PC-9 (cell line): ENCODE data around the gene ARHGAP26. TPM values are rescaled to one million over a fixed set of nuclear protein-coding genes. Genes with fewer than 3 reads are reported as not detected.

Source experiments
- BruUV-seq: library from RNA; stranded (reverse); fragments of 400-500 nt; replicated peaks from 2 replicates; lab custom pipeline; 2021; lab: Mats Ljungman, UMichigan
- CTCF ChIA-PET: fragments of 300-600 bp; sonication (Branson Sonifier 250); formaldehyde crosslinking; loops from one replicate; lab custom pipeline; 2022; ENCODE audit warnings: antibody characterized with exemption; lab: Charles Lee
- POLR2A ChIA-PET: fragments of 300-600 bp; sonication (Branson Sonifier 250); formaldehyde crosslinking; loops from one replicate; lab custom pipeline; 2022; ENCODE audit warnings: antibody characterized with exemption; ENCODE audit not compliant: unreplicated experiment; lab: Charles Lee
- DNase-seq, 2 experiments: peaks; one replicate each; pipeline versions ENCODE4 v3.0.0 to v3.0.0-alpha.2; 2015 to 2022; ENCODE audit warnings: mixed read lengths in 1 of 2
- H2AFZ ChIP-seq: fragments of 200-600 bp; sonication (generic); 2 replicates; pipeline ENCODE4 v1.8.1; 2017; ENCODE audit warnings: antibody characterized with exemption
- H3F3A ChIP-seq: fragments of 200-600 bp; sonication (generic); 2 replicates; pipeline ENCODE4 v1.8.1; 2017; ENCODE audit warnings: antibody characterized with exemption, mild to moderate bottlenecking, low read depth; ENCODE audit not compliant: insufficient read depth
- H3K27ac ChIP-seq: fragments of 200-600 bp; sonication (generic); 2 replicates; pipeline ENCODE4 v1.6.1; 2016; ENCODE audit warnings: mixed run types
- H3K27me3 ChIP-seq: fragments of 200-600 bp; sonication (generic); 2 replicates; pipeline ENCODE4 v1.6.1; 2016; ENCODE audit warnings: low read depth, mixed run types; ENCODE audit not compliant: insufficient read depth
- H3K36me3 ChIP-seq: fragments of 200-600 bp; sonication (generic); 2 replicates; pipeline ENCODE4 v1.6.1; 2016; ENCODE audit warnings: low read depth, mixed run types
- H3K4me1 ChIP-seq: fragments of 200-600 bp; sonication (generic); replicated peaks from 2 replicates; pipeline ENCODE4 v1.6.1; 2016; ENCODE audit warnings: mixed run types; ENCODE audit not compliant: insufficient read depth
- H3K4me2 ChIP-seq: fragments of 200-600 bp; sonication (generic); 2 replicates; pipeline ENCODE4 v1.6.1; 2017; ENCODE audit warnings: mixed run types
- H3K4me3 ChIP-seq: fragments of 200-600 bp; sonication (generic); 2 replicates; pipeline ENCODE4 v1.6.1; 2016; ENCODE audit warnings: mixed run types
- H3K79me2 ChIP-seq: fragments of 200-600 bp; sonication (generic); 2 replicates; pipeline ENCODE4 v1.6.1; 2017; ENCODE audit warnings: low read depth, mixed run types
- H3K9me2 ChIP-seq: fragments of 200-600 bp; sonication (generic); 2 replicates; pipeline ENCODE4 v1.8.1; 2017; ENCODE audit warnings: mild to moderate bottlenecking; ENCODE audit not compliant: insufficient read depth
- H3K9me3 ChIP-seq: fragments of 200-600 bp; sonication (generic); 2 replicates; pipeline ENCODE4 v1.8.1; 2016; ENCODE audit warnings: low read depth; ENCODE audit not compliant: insufficient read depth
- H4K20me1 ChIP-seq: fragments of 200-600 bp; sonication (generic); 2 replicates; pipeline ENCODE4 v1.8.1; 2017; ENCODE audit not compliant: insufficient read depth
- CTCF ChIP-seq: fragments of 200-600 bp; sonication (generic); conservative IDR thresholded peaks from 2 replicates; pipeline ENCODE4 v1.6.1; 2017; ENCODE audit warnings: mixed run types, antibody characterized with exemption, mild to moderate bottlenecking, moderate library complexity
- EZH2 ChIP-seq: fragments of 200-600 bp; sonication (generic); IDR thresholded peaks from 2 replicates; pipeline ENCODE4 v1.8.0; 2017; ENCODE audit warnings: antibody characterized with exemption, low read depth
- intact Hi-C: fragments of 100-400 bp; cut with micrococcal nuclease; formaldehyde crosslinking; loops from one replicate; pipeline ENCODE4 v1.10.0; 2022; ENCODE audit not compliant: unreplicated experiment
- total RNA-seq: library from RNA; stranded (reverse); gene quantifications from 2 replicates; pipeline ENCODE4 v1.2.3, GENCODE V29; 2021

ARHGAP26 gene
- total RNA-seq, 1 experiment from 2014 or later, result 29.7 TPM

GRCh38 chr5:143013176-143013891 lies 243.2 kb downstream of the ARHGAP26 start:
- CTCF ChIA-PET, result no interaction called here
- TF ChIP-seq CTCF (no peak), EZH2 (no peak)

GRCh38 chr5:143014017-143014651 lies 244.0 kb downstream of the ARHGAP26 start:
- intact Hi-C loops, result no loop called here
- no peaks in the 10 kb centered on the region for H3K4me1 ChIP-seq
- H3K9me2 ChIP-seq, result no peaks in the 10 kb centered on the region
- H3K9me3 ChIP-seq, result no peaks in the 10 kb centered on the region
- H3K27ac ChIP-seq, result no peak overlapping the region
- TF ChIP-seq EZH2 (no peak), CTCF (peak; percentile 48)
- no peaks in the 10 kb centered on the region for H3K79me2 ChIP-seq
- POLR2A ChIA-PET, result no interaction called here
- no peaks in the 10 kb centered on the region for H4K20me1 ChIP-seq
- no peak overlapping the region for H2AFZ ChIP-seq
- no TSS peak for BruUV-seq
- CTCF ChIA-PET, result no interaction called here
- H3K36me3 ChIP-seq, result no peaks in the 10 kb centered on the region
- no peaks in the 10 kb centered on the region for H3K27me3 ChIP-seq
- DNase-seq, result no peak
- no peak overlapping the region for H3K4me2 ChIP-seq
- H3K4me3 ChIP-seq, result no peak overlapping the region
- peaks cover 4% of the 10 kb centered on the region; the same call in 1 of the 2 replicates for H3F3A ChIP-seq

More at GRCh38 chr5:143013176-143013891, 243.2 kb downstream of the ARHGAP26 start:
- intact Hi-C loops, result no loop called here
- Histone ChIP-seq H3K27ac (no peak overlapping the region), H3K4me2 (no peak overlapping the region), H4K20me1 (no peaks in the 10 kb centered on the region), H3F3A (peaks cover 11% of the 10 kb centered on the region; the same call in 1 of the 2 replicates), H3K79me2 (no peaks in the 10 kb centered on the region), H3K27me3 (no peaks in the 10 kb centered on the region), H2AFZ (no peak overlapping the region), H3K36me3 (no peaks in the 10 kb centered on the region), H3K4me3 (no peak overlapping the region), H3K9me2 (no peaks in the 10 kb centered on the region), H3K9me3 (no peaks in the 10 kb centered on the region), H3K4me1 (peaks cover 6% of the 10 kb centered on the region)
- no peak for DNase-seq
- no TSS peak for BruUV-seq
- POLR2A ChIA-PET, result no interaction called here

GRCh38 chr5:143016777-143017516 lies 246.8 kb downstream of the ARHGAP26 start:
- Histone ChIP-seq H3K79me2 (no peaks in the 10 kb centered on the region), H3K9me2 (no peaks in the 10 kb centered on the region), H3F3A (no peaks in the 10 kb centered on the region), H3K27ac (no peak overlapping the region), H3K36me3 (no peaks in the 10 kb centered on the region), H3K9me3 (no peaks in the 10 kb centered on the region), H3K4me3 (no peak overlapping the region), H3K4me1 (no peaks in the 10 kb centered on the region), H2AFZ (no peak overlapping the region), H3K4me2 (no peak overlapping the region), H4K20me1 (no peaks in the 10 kb centered on the region), H3K27me3 (no peaks in the 10 kb centered on the region)
- intact Hi-C loops, result loop anchor here (1.0 kb wide), 1 partner anchor 385 kb away; no protein-coding TSS in a partner anchor
- no peak for TF ChIP-seq EZH2
- TF ChIP-seq CTCF, result peak; percentile 62
- peak in 1 of 2 experiments; percentile 25 for DNase-seq
- POLR2A ChIA-PET, result no interaction called here
- no TSS peak for BruUV-seq
- CTCF ChIA-PET, result interaction anchor here (0.6 kb wide), 3 partner anchors 91 to 1071 kb away, joined by 3 to 8 read pairs (median 7); no protein-coding TSS in a partner anchor
